ENCODE data around the gene SNRK. TPM values are rescaled to one million over a fixed set of nuclear protein-coding genes. Genes with fewer than 3 reads are reported as not detected.

The SNRK gene
- total RNA-seq, 1 donor from 2014 or later: 46.3 TPM

DNA sequence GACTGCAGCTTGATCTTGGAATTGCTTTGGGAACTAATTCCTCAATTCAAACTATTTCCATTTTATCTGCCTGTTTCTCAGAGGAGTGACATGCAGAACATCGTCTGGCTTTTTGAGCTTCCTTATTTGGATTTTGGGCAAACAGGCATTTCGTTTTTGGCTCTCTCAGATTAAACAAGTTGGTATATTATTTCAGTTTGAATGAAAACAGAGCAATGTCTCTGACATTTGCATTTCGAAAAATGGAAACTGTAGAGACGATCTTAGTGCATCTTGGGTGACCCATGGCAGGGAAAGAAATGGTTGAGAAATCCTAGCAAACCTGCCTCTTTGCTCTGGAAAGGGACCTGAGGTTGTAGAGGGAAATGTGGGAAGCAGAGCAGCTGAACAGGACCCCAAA, 33.0 kb upstream of the SNRK start:
- TF ChIP-seq, protein P1, sequence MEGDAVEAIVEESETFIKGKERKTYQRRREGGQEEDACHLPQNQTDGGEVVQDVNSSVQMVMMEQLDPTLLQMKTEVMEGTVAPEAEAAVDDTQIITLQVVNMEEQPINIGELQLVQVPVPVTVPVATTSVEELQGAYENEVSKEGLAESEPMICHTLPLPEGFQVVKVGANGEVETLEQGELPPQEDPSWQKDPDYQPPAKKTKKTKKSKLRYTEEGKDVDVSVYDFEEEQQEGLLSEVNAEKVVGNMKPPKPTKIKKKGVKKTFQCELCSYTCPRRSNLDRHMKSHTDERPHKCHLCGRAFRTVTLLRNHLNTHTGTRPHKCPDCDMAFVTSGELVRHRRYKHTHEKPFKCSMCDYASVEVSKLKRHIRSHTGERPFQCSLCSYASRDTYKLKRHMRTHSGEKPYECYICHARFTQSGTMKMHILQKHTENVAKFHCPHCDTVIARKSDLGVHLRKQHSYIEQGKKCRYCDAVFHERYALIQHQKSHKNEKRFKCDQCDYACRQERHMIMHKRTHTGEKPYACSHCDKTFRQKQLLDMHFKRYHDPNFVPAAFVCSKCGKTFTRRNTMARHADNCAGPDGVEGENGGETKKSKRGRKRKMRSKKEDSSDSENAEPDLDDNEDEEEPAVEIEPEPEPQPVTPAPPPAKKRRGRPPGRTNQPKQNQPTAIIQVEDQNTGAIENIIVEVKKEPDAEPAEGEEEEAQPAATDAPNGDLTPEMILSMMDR (IDR thresholded peaks at IDR 0.05): no peak
- Histone ChIP-seq H3K27ac (no peak overlapping the region), H3K4me3 (no peak overlapping the region), H3K4me1 (peaks cover 4% of the 10 kb centered on the region), H3K9me3 (no peaks in the 10 kb centered on the region), H3K36me3 (no peaks in the 10 kb centered on the region), H3K27me3 (no peaks in the 10 kb centered on the region)
- ATAC-seq (no peak), DNase-seq (no peak)
- intact Hi-C loops (cut with DNase I): no loop called here

DNA sequence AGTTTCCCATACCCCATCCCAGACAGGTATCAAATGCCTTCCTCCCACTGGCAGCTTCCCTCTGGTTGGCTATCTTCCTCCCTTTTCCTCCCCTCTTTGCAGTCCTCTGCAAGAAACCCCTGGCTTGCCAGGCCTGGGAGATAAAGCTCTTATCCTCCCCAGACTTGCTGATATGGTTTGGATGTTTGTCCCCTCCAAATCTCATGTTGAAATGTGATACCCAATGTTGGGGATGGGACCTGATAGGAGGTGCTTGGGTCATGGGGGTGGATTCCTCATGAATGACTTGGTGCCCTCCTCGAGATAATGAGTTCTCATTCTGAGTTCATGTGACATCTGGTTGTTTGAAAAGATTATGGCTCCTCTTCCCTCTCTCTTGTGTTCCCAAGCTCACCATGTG, 32.2 kb upstream of the SNRK start:
- TF ChIP-seq, protein P1 (IDR thresholded peaks at IDR 0.05): no peak
- Histone ChIP-seq H3K9me3 (no peaks in the 10 kb centered on the region), H3K27me3 (no peaks in the 10 kb centered on the region), H3K27ac (no peak overlapping the region), H3K4me1 (no peaks in the 10 kb centered on the region), H3K4me3 (no peak overlapping the region), H3K36me3 (no peaks in the 10 kb centered on the region)
- ATAC-seq (no peak), DNase-seq (no peak)
- intact Hi-C loops (cut with DNase I): no loop called here

DNA sequence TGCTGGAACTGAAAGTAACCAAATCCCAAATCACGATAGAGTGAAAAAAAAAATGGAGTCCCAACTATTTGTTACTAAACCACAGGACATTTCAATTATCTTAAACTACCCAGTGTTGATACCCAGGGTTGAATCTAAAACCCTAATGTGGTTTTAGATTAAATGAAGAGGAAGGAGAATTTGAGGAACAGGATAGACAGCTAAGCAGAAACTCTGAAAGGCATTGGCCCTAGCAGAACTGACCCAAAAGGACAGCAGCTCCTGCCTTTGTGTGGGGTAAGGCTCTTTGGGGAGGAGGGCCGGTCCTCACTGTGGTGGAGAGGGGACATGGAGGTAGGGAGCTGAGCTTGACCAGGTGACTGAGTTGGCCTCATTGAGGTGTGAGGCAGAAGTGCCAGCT, 30.7 kb upstream of the SNRK start:
- Histone ChIP-seq H3K9me3 (no peaks in the 10 kb centered on the region), H3K27me3 (no peaks in the 10 kb centered on the region), H3K36me3 (no peaks in the 10 kb centered on the region), H3K27ac (no peak overlapping the region), H3K4me1 (no peaks in the 10 kb centered on the region), H3K4me3 (no peak overlapping the region)
- TF ChIP-seq, protein P1 (IDR thresholded peaks at IDR 0.05): no peak
- peak; percentile 45 for ATAC-seq
- DNase-seq: no peak
- intact Hi-C loops (cut with DNase I): no loop called here

DNA sequence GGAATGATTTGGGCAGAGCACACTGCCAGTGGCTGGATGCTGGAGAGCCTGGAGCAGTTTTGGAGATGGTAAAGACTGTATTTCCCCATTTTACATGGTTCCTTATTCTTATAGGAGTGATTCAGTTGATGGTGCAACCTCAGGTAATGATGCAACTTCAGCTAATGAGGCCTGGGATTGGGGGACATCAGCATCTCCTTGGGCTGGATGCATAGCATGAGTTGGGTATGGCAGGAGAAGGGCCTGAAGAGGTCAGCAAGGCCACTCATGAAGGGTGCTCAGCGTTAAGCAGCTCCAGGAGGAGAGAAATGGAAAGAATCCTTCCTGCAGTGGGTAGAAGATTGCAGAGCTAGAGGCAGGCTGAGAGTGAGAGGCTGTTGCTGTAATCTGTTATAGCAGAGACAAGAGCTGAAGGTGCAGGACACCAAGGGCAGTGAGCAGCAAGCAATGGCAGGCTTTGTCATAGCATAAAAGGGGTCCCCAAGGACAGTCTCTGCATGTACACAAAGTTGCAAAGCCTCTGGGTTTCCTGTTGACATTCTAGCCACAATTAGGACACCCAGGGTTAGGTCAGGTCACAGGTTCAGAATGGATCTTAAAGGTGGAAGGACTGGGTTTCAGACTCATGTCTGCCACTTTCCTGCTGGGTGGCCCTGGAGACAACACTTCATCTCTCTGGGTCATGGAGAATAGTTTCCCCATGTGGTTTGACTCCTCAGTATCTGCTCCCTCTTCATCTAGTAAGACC, 29.5 kb upstream of the SNRK start:
- no peaks in the 10 kb centered on the region for H3K36me3 ChIP-seq
- no peaks in the 10 kb centered on the region for H3K4me1 ChIP-seq
- TF ChIP-seq, protein P1 (IDR thresholded peaks at IDR 0.05): no peak
- H3K27me3 ChIP-seq: no peaks in the 10 kb centered on the region
- DNase-seq: no peak
- H3K9me3 ChIP-seq: no peaks in the 10 kb centered on the region
- no peak overlapping the region for H3K27ac ChIP-seq
- peak; percentile 73 for ATAC-seq
- H3K4me3 ChIP-seq: no peak overlapping the region
- intact Hi-C loops (cut with DNase I): no loop called here

- Histone ChIP-seq H3K27me3 (no peaks in the 10 kb centered on the region), H3K4me3 (no peak overlapping the region), H3K4me1 (no peaks in the 10 kb centered on the region), H3K36me3 (no peaks in the 10 kb centered on the region), H3K27ac (no peak overlapping the region), H3K9me3 (no peaks in the 10 kb centered on the region)
- DNase-seq: peak; percentile 65
- ATAC-seq: peak; percentile 60
- intact Hi-C loops (cut with DNase I): no loop called here
- TF ChIP-seq, protein P1 (IDR thresholded peaks at IDR 0.05): no peak
Measured at GRCh38 chr3:43257850-43258249, 28.5 kb upstream of the SNRK start.

Data from upper lobe of right lung (tissue), 1 donor.